Tibial artery (tissue), 4 donors: Measurements from ENCODE around the gene TCFL5.
"Not testable (repeated sequence)": the region's sequence is repeated elsewhere in the genome, so short reads cannot be mapped to it uniquely, and the experiment has no call there.

ENCODE experiments used
- DNase-seq, 2 donors: peaks; one replicate each; pipeline ENCODE4 v3.0.0-alpha.2; 2019
- H3K27ac ChIP-seq, 2 donors: fragments of 200-600 bp; sonication (generic) in 1 of 2; 1 replicate in 1 of 2; 2 replicates in 1 of 2; pipeline ENCODE4 v1.5.1; 2018 to 2019; ENCODE audit warnings: mild to moderate bottlenecking in 1 of 2
- H3K27me3 ChIP-seq, 2 donors: fragments of 200-600 bp; sonication (generic) in 1 of 2; one replicate each; pipeline versions ENCODE4 v1.5.1 to v1.6.0; 2016 to 2019
- H3K36me3 ChIP-seq, 3 donors: fragments of 200-600 bp; sonication (generic) in 2 of 3; one replicate each; pipeline ENCODE4 v1.5.1; 2016 to 2019; ENCODE audit warnings: mild to moderate bottlenecking in 2 of 3
- H3K4me1 ChIP-seq, 4 donors: fragments of 200-600 bp; sonication (generic) in 2 of 4; 1 replicate in 3 of 4; 2 replicates in 1 of 4; pipeline ENCODE4 v1.5.1; 2016 to 2019
- H3K4me3 ChIP-seq, 2 donors: fragments of 200-600 bp; sonication (generic) in 1 of 2; 1 replicate in 1 of 2; 2 replicates in 1 of 2; pipeline ENCODE4 v1.5.1; 2018 to 2019; ENCODE audit warnings: mild to moderate bottlenecking in 2 of 2
- H3K9me3 ChIP-seq, 3 donors: fragments of 200-600 bp; sonication (generic) in 1 of 3; one replicate each; pipeline ENCODE4 v1.5.1; 2016 to 2019
- CTCF ChIP-seq, 2 experiments: fragments of 200-600 bp in 1 of 2; fragments of 450-650 bp in 1 of 2; IDR thresholded peaks; one replicate each; pipeline ENCODE4 v1.5.1; 2017 to 2019; ENCODE audit warnings: antibody characterized with exemption in 2 of 2, mild to moderate bottlenecking in 1 of 2, moderate library complexity in 1 of 2
- intact Hi-C: fragments of 100-400 bp; cut with DNase I; formaldehyde crosslinking; loops from one replicate; pipeline ENCODE4 v1.15.0; 2023; ENCODE audit warnings: low total_unique reads

TCFL5 gene

GRCh38 chr20:62874964-62875344 lies 13.3 kb upstream of the TCFL5 start:
- intact Hi-C loops: loop anchor here (10.0 kb wide), 2 partner anchors 60 to 130 kb away; partner anchors contain the start of genes BHLHE23 and GID8
- TF ChIP-seq CTCF (IDR thresholded peaks at IDR 0.05): no peak

GRCh38 chr20:62873681-62874031 lies 12.0 kb upstream of the TCFL5 start:
- not testable (repeated sequence) for H3K9me3 ChIP-seq, H3K27me3 ChIP-seq, H3K4me3 ChIP-seq, H3K36me3 ChIP-seq
- peak; percentile 73 to 84 for DNase-seq
- peaks cover 5 to 21% (median 20%) of the 10 kb centered on the region in 4 donors for H3K4me1 ChIP-seq
- peak overlapping the region in 1 of 2 donors; percentile 23 for H3K27ac ChIP-seq
- TF ChIP-seq CTCF (IDR thresholded peaks at IDR 0.05): peak; percentile 64 to 66
- intact Hi-C loops: loop anchor here (10.0 kb wide), 2 partner anchors 61 to 131 kb away; partner anchors contain the start of genes BHLHE23 and GID8

More at GRCh38 chr20:62874964-62875344, 13.3 kb upstream of the TCFL5 start:
- no peak for DNase-seq
- Histone ChIP-seq H3K4me1 (peaks cover 5 to 21% (median 20%) of the 10 kb centered on the region in 4 donors), H3K27me3 (no peaks in the 10 kb centered on the region), H3K36me3 (peaks cover 0 to 9% (median 0%) of the 10 kb centered on the region in 3 donors), H3K9me3 (no peaks in the 10 kb centered on the region), H3K4me3 (no peak overlapping the region), H3K27ac (no peak overlapping the region)

- TF ChIP-seq CTCF (IDR thresholded peaks at IDR 0.05): no peak
- Histone ChIP-seq H3K4me1 (peaks cover 5 to 21% (median 20%) of the 10 kb centered on the region in 4 donors), H3K27ac (no peak overlapping the region), H3K36me3 (no peaks in the 10 kb centered on the region), H3K4me3 (no peak overlapping the region), H3K9me3 (no peaks in the 10 kb centered on the region), H3K27me3 (no peaks in the 10 kb centered on the region)
- DNase-seq: no peak
- intact Hi-C loops: loop anchor here (10.0 kb wide), 2 partner anchors 62 to 132 kb away; partner anchors contain the start of genes BHLHE23 and GID8
Measured at GRCh38 chr20:62873280-62873679, 11.7 kb upstream of the TCFL5 start.

GRCh38 chr20:62872862-62873261 lies 11.2 kb upstream of the TCFL5 start:
- TF ChIP-seq CTCF (IDR thresholded peaks at IDR 0.05): no peak
- Histone ChIP-seq H3K9me3 (no peaks in the 10 kb centered on the region), H3K27ac (no peak overlapping the region), H3K4me1 (peaks cover 5 to 21% (median 20%) of the 10 kb centered on the region in 4 donors), H3K4me3 (no peak overlapping the region), H3K27me3 (no peaks in the 10 kb centered on the region), H3K36me3 (no peaks in the 10 kb centered on the region)
- intact Hi-C loops: loop anchor here (10.0 kb wide), 2 partner anchors 62 to 132 kb away; partner anchors contain the start of genes BHLHE23 and GID8
- no peak for DNase-seq

GRCh38 chr20:62872184-62872847 lies 10.7 kb upstream of the TCFL5 start:
- intact Hi-C loops: loop anchor here (10.0 kb wide), 2 partner anchors 62 to 132 kb away; partner anchors contain the start of genes BHLHE23 and GID8

More at GRCh38 chr20:62872184-62872847, 10.7 kb upstream of the TCFL5 start:
- no peaks in the 10 kb centered on the region for H3K27me3 ChIP-seq
- no peak overlapping the region for H3K4me3 ChIP-seq
- peaks cover 3 to 19% (median 17%) of the 10 kb centered on the region in 4 donors for H3K4me1 ChIP-seq
- no peak for TF ChIP-seq CTCF (IDR thresholded peaks at IDR 0.05)
- H3K27ac ChIP-seq: no peak overlapping the region
- no peaks in the 10 kb centered on the region for H3K9me3 ChIP-seq
- no peaks in the 10 kb centered on the region for H3K36me3 ChIP-seq
- no peak for DNase-seq
